ENCODE results near the gene PGRMC1. TPM values are rescaled to one million over a fixed set of nuclear protein-coding genes. Genes with fewer than 3 reads are reported as not detected.
"Not testable (repeated sequence)": the region's sequence is repeated elsewhere in the genome, so short reads cannot be mapped to it uniquely, and the experiment has no call there.

Gene PGRMC1
- polyA plus RNA-seq, 1 donor (not counting 4 experiments of a cell fraction or from before 2014, with no cell fraction given) = 74.3 TPM

DNA sequence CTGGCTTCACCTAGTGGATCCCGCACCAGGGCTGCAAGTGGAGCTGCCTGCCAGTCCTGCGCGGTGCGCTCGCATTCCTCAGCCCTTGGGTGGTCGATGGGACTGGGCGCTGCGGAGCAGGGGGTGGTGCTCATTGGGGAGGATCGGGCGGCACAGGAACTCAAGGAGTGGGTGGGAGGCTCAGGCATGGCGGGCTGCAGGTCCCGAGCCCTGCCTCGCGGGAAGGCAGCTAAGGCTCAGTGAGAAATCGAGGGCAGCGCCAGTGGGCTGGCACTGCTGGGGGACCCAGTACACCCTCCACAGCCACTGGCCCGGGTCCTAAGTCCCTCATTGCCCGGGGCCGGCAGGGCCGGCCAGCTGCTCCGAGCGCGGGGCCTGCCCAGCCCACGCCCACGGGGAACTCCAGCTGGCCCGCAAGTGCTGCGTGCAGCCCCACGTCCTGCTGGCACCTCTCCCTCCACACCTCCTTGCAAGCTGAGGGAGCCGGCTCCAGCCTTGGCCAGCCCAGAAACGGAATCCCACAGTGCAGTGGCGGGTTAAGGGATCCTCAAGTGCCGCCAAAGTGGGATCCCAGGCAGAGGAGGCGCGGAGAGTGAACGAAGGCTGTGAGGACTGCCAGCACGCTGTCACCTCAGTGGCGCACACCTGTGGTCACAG, 27.6 kb upstream of the PGRMC1 start:
- H3K9me3 ChIP-seq (ENCODE audit: control insufficient read depth, low read depth, low read length) = peaks cover 3% of the 10 kb centered on the region
- FAIRE-seq (no peak), DNase-seq (ENCODE audit: low read depth, low spot score) (no peak)
- H3K79me2 ChIP-seq (ENCODE audit: control insufficient read depth, insufficient read depth, low read length) = no peaks in the 10 kb centered on the region
- dilution Hi-C loops (cut with MboI; ENCODE audit: extremely low pct_ligation_motif_present, low sequenced_read_pairs) = no loop called here
- no peaks in the 10 kb centered on the region for H3K36me3 ChIP-seq (ENCODE audit: control insufficient read depth in 2 of 2, extremely low read depth in 1 of 2, insufficient read depth in 2 of 2, low read length in 2 of 2)
- H3K4me3 ChIP-seq (ENCODE audit: control insufficient read depth in 2 of 3, extremely low read depth in 1 of 3, insufficient read depth in 2 of 3, low read depth in 1 of 3, low read length in 3 of 3) = no peak overlapping the region
- no peak overlapping the region for H3K9ac ChIP-seq (ENCODE audit: control insufficient read depth, extremely low read depth, insufficient read depth, low read length)
- no peak overlapping the region for H3K4me2 ChIP-seq (ENCODE audit: control insufficient read depth, extremely low read depth, insufficient read depth, low read depth, low read length)
- H3K9me1 ChIP-seq (ENCODE audit: control insufficient read depth, extremely low read depth, insufficient read depth, low read length) = no peaks in the 10 kb centered on the region
- H3K4me1 ChIP-seq (ENCODE audit: control insufficient read depth, extremely low read depth, insufficient read depth, low read length) = no peaks in the 10 kb centered on the region
- no peaks in the 10 kb centered on the region for H4K20me1 ChIP-seq (ENCODE audit: control insufficient read depth, extremely low read depth, insufficient read depth, low read length)
- TF ChIP-seq EZH2 (IDR thresholded peaks at IDR 0.05; ENCODE audit: low read length) = no peak
- TF ChIP-seq, protein P1, sequence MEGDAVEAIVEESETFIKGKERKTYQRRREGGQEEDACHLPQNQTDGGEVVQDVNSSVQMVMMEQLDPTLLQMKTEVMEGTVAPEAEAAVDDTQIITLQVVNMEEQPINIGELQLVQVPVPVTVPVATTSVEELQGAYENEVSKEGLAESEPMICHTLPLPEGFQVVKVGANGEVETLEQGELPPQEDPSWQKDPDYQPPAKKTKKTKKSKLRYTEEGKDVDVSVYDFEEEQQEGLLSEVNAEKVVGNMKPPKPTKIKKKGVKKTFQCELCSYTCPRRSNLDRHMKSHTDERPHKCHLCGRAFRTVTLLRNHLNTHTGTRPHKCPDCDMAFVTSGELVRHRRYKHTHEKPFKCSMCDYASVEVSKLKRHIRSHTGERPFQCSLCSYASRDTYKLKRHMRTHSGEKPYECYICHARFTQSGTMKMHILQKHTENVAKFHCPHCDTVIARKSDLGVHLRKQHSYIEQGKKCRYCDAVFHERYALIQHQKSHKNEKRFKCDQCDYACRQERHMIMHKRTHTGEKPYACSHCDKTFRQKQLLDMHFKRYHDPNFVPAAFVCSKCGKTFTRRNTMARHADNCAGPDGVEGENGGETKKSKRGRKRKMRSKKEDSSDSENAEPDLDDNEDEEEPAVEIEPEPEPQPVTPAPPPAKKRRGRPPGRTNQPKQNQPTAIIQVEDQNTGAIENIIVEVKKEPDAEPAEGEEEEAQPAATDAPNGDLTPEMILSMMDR (optimal IDR thresholded peaks at IDR 0.05 in 1 of 3, IDR thresholded peaks at IDR 0.05 in 1 of 3, conservative IDR thresholded peaks at IDR 0.05 in 1 of 3; ENCODE audit: extremely low read depth in 1 of 3, insufficient read depth in 2 of 3, low read length in 3 of 3) = no peak
- no peak overlapping the region for H3K27ac ChIP-seq (ENCODE audit: control insufficient read depth, insufficient read depth, low read length)
- peaks cover 11% of the 10 kb centered on the region for H3K27me3 ChIP-seq (ENCODE audit: control insufficient read depth, extremely low read depth, insufficient read depth, low read length)
- no peak overlapping the region for H2AFZ ChIP-seq (ENCODE audit: control insufficient read depth, low read length)

DNA sequence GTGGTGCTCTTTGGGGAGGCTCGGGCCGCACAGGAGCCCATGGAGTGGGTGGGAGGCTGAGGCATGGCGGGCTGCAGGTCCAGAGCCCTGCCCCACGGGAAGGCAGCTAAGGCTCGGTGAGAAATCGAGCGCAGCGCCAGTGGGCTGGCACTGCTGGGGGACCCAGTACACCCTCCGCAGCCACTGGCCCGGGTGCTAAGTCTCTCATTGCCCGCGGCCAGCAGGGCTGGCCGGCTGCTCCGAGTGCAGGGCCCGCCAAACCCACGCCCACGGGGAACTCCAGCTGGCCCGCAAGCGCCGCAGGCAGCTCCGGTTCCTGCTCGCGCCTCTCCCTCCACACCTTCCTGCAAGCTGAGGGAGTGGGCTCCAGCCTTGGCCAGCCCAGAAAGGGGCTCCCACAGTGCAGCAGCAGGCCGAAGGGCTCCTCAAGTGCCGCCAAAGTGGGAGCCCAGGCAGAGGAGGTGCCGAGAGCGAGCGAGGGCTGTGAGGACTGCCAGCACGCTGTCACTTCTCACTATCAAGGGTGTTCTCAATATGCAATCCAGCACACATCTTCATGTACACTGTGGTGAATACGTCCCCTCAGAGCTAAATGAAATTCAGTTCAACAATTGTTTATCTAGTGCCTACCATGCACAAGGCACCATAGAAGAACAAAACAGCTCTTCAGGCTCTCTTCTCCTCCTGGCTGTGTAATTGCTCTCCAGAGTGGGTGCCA, 25.0 kb upstream of the PGRMC1 start:
- H3K27ac ChIP-seq (ENCODE audit: control insufficient read depth, insufficient read depth, low read length); H3K4me3 ChIP-seq (ENCODE audit: control insufficient read depth in 2 of 3, extremely low read depth in 1 of 3, insufficient read depth in 2 of 3, low read depth in 1 of 3, low read length in 3 of 3); DNase-seq (ENCODE audit: low read depth, low spot score); FAIRE-seq; H3K9ac ChIP-seq (ENCODE audit: control insufficient read depth, extremely low read depth, insufficient read depth, low read length); H3K4me2 ChIP-seq (ENCODE audit: control insufficient read depth, extremely low read depth, insufficient read depth, low read depth, low read length); H3K9me1 ChIP-seq (ENCODE audit: control insufficient read depth, extremely low read depth, insufficient read depth, low read length); H2AFZ ChIP-seq (ENCODE audit: control insufficient read depth, low read length); H3K9me3 ChIP-seq (ENCODE audit: control insufficient read depth, low read depth, low read length); H4K20me1 ChIP-seq (ENCODE audit: control insufficient read depth, extremely low read depth, insufficient read depth, low read length); H3K36me3 ChIP-seq (ENCODE audit: control insufficient read depth in 2 of 2, extremely low read depth in 1 of 2, insufficient read depth in 2 of 2, low read length in 2 of 2); H3K4me1 ChIP-seq (ENCODE audit: control insufficient read depth, extremely low read depth, insufficient read depth, low read length); dilution Hi-C loops (cut with MboI; ENCODE audit: extremely low pct_ligation_motif_present, low sequenced_read_pairs); H3K79me2 ChIP-seq (ENCODE audit: control insufficient read depth, insufficient read depth, low read length): not testable (repeated sequence)
- peaks cover 11% of the 10 kb centered on the region for H3K27me3 ChIP-seq (ENCODE audit: control insufficient read depth, extremely low read depth, insufficient read depth, low read length)

Data from keratinocyte (primary cell).